NCI-H2081 treated with DMSO at 0.1 percent for 48 hours (cell line): ENCODE data around the gene ESYT3.

Experiments
- DNase-seq: peaks from one replicate; lab custom pipeline; 2025; lab: John Stamatoyannopoulos, UW

Gene ESYT3

GRCh38 chr3:138434276-138434874 is at the start of gene ESYT3:
TSS of gene ESYT3 (plus strand) at chr3:138434616. CDS start at chr3:138434799, 183 bp downstream.
- no peak for DNase-seq

- DNase-seq: no peak
These were observed 49.4 kb upstream of the ESYT3 start for GRCh38 chr3:138384976-138385375.

GRCh38 chr3:138389144-138389601 is 45.2 kb upstream of the ESYT3 start:
- DNase-seq: no peak

GRCh38 chr3:138389841-138390581 is 44.4 kb upstream of the ESYT3 start:
- no peak for DNase-seq

GRCh38 chr3:138390582-138390932 is 43.9 kb upstream of the ESYT3 start:
- no peak for DNase-seq

GRCh38 chr3:138394156-138394555 is 40.3 kb upstream of the ESYT3 start:
- DNase-seq: no peak

- DNase-seq: no peak
These were observed 39.7 kb upstream of the ESYT3 start for GRCh38 chr3:138394686-138395085.

GRCh38 chr3:138395865-138396751 is 38.3 kb upstream of the ESYT3 start:
- no peak for DNase-seq

GRCh38 chr3:138396752-138397410 is 37.5 kb upstream of the ESYT3 start:
- no peak for DNase-seq

GRCh38 chr3:138397983-138398382 is 36.4 kb upstream of the ESYT3 start:
- DNase-seq: no peak

- no peak for DNase-seq
These were observed 35.4 kb upstream of the ESYT3 start for GRCh38 chr3:138398791-138399575.

- DNase-seq: no peak
These were observed 34.6 kb upstream of the ESYT3 start for GRCh38 chr3:138399766-138400165.

GRCh38 chr3:138400651-138401070 is 33.8 kb upstream of the ESYT3 start:
- no peak for DNase-seq

- DNase-seq: no peak
These were observed 32.6 kb upstream of the ESYT3 start for GRCh38 chr3:138401834-138402233.

GRCh38 chr3:138404121-138404520 is 30.3 kb upstream of the ESYT3 start:
- DNase-seq: no peak

- no peak for DNase-seq
These were observed 29.4 kb upstream of the ESYT3 start for GRCh38 chr3:138405001-138405400.

GRCh38 chr3:138405486-138405885 is 28.9 kb upstream of the ESYT3 start:
- no peak for DNase-seq

- no peak for DNase-seq
These were observed 27.8 kb upstream of the ESYT3 start for GRCh38 chr3:138406606-138407005.

GRCh38 chr3:138407236-138407907 is 27.0 kb upstream of the ESYT3 start:
- no peak for DNase-seq

GRCh38 chr3:138408751-138409570 is 25.5 kb upstream of the ESYT3 start:
- no peak for DNase-seq
